Neuronal stem cell (in vitro differentiated cells): ENCODE measurements around the gene JAK2.

ENCODE experiments used
- DNase-seq: peaks from one replicate; pipeline ENCODE4 v3.0.0-alpha.2; 2013; ENCODE audit warnings: low spot score
- H2AFZ ChIP-seq: one replicate; pipeline ENCODE4 v1.6.1; 2013; ENCODE audit warnings: mild to moderate bottlenecking, low read length, inconsistent platforms
- H2AK5ac ChIP-seq: 2 replicates; pipeline ENCODE4 v1.6.1; 2013; ENCODE audit warnings: low read depth, mild to moderate bottlenecking, inconsistent platforms, low read length, moderate library complexity, mixed read lengths
- H2BK120ac ChIP-seq: 2 replicates; pipeline ENCODE4 v1.6.1; 2013; ENCODE audit warnings: low read depth, mild to moderate bottlenecking, inconsistent platforms, low read length, moderate library complexity, mixed read lengths
- H2BK12ac ChIP-seq: one replicate; pipeline ENCODE4 v1.6.1; 2013; ENCODE audit warnings: low read length, inconsistent platforms
- H2BK15ac ChIP-seq: 2 replicates; pipeline ENCODE4 v1.6.1; 2013; ENCODE audit warnings: mild to moderate bottlenecking, low read length, inconsistent platforms, mixed read lengths
- H2BK5ac ChIP-seq: one replicate; pipeline ENCODE4 v1.6.1; 2013; ENCODE audit warnings: inconsistent platforms, mild to moderate bottlenecking, low read length, moderate library complexity
- H3K14ac ChIP-seq: one replicate; pipeline ENCODE4 v1.6.1; 2013; ENCODE audit warnings: low read length, inconsistent platforms
- H3K18ac ChIP-seq: 2 replicates; pipeline ENCODE4 v1.6.1; 2013; ENCODE audit warnings: low read length, inconsistent platforms
- H3K23ac ChIP-seq: 2 replicates; pipeline ENCODE4 v1.6.1; 2013; ENCODE audit warnings: low read depth, mild to moderate bottlenecking, mixed read lengths, low read length, inconsistent platforms; ENCODE audit not compliant: poor library complexity
- H3K27ac ChIP-seq: replicated peaks from 3 replicates; pipeline ENCODE4 v1.5.1; 2013; ENCODE audit warnings: low read length, inconsistent platforms
- H3K27me3 ChIP-seq, 3 experiments: 2 replicates each; pipeline ENCODE4 v1.6.1; 2013; ENCODE audit warnings: low read length in 3 of 3, mild to moderate bottlenecking in 2 of 3, inconsistent platforms in 1 of 3, low read depth in 1 of 3, mixed read lengths in 1 of 3, moderate library complexity in 1 of 3; ENCODE audit not compliant: control insufficient read depth in 3 of 3, insufficient read depth in 3 of 3
- H3K36me3 ChIP-seq, 2 donors: replicated peaks in 1 of 2; 2 replicates each; pipeline ENCODE4 v1.6.1; 2013; ENCODE audit warnings: low read length in 2 of 2; ENCODE audit not compliant: control insufficient read depth in 2 of 2, insufficient read depth in 2 of 2
- H3K4ac ChIP-seq: 2 replicates; pipeline ENCODE4 v1.6.1; 2013; ENCODE audit warnings: inconsistent platforms, mild to moderate bottlenecking, low read length, moderate library complexity
- H3K4me1 ChIP-seq, 2 donors: 1 replicate in 1 of 2; 2 replicates in 1 of 2; pipeline ENCODE4 v1.6.1; 2013; ENCODE audit warnings: low read length in 2 of 2, low read depth in 1 of 2; ENCODE audit not compliant: control insufficient read depth in 2 of 2, insufficient read depth in 1 of 2
- H3K4me2 ChIP-seq: one replicate; pipeline ENCODE4 v1.6.1; 2013; ENCODE audit warnings: mild to moderate bottlenecking, low read length, inconsistent platforms; ENCODE audit not compliant: insufficient read depth, poor library complexity, severe bottlenecking
- H3K4me3 ChIP-seq, 2 donors: 2 replicates each; pipeline ENCODE4 v1.5.1; 2013; ENCODE audit warnings: low read length in 2 of 2, mild to moderate bottlenecking in 2 of 2, inconsistent platforms in 1 of 2, moderate library complexity in 1 of 2
- H3K79me1 ChIP-seq: one replicate; pipeline ENCODE4 v1.6.1; 2013; ENCODE audit warnings: low read depth, mild to moderate bottlenecking, inconsistent platforms, low read length, moderate library complexity
- H3K9ac ChIP-seq: one replicate; pipeline ENCODE4 v1.6.1; 2013; ENCODE audit warnings: mild to moderate bottlenecking, low read depth, low read length, inconsistent platforms; ENCODE audit not compliant: poor library complexity
- H3K9me3 ChIP-seq, 2 donors: replicated peaks in 1 of 2; 2 replicates each; pipeline versions ENCODE3 to v1.6.1; 2013; ENCODE audit warnings: low read length in 2 of 2, mild to moderate bottlenecking in 2 of 2, inconsistent platforms in 1 of 2, low read depth in 1 of 2, mixed read lengths in 1 of 2, moderate library complexity in 1 of 2; ENCODE audit not compliant: control insufficient read depth in 2 of 2, insufficient read depth in 1 of 2
- H4K8ac ChIP-seq: one replicate; pipeline ENCODE4 v1.6.1; 2013; ENCODE audit warnings: low read depth, mild to moderate bottlenecking, inconsistent platforms, low read length, moderate library complexity
- H4K91ac ChIP-seq: one replicate; pipeline ENCODE4 v1.6.1; 2013; ENCODE audit warnings: low read length, low read depth, mild to moderate bottlenecking, inconsistent platforms; ENCODE audit not compliant: poor library complexity
- WGBS, 2 donors: extraction: QIAGEN DNeasy Blood & Tissue Kit; methylation state at CpG; one replicate each; pipeline ENCODE4 v1.1.7; 2013; ENCODE audit warnings: missing lambda C conversion rate in 2 of 2, mixed read lengths in 1 of 2; ENCODE audit not compliant: insufficient read length in 2 of 2, insufficient replicate concordance in 1 of 2; ENCODE audit errors: extremely low coverage in 2 of 2; 5-methylcytosine and 5-hydroxymethylcytosine counted together

The JAK2 gene

GRCh38 chr9:5144217-5144616, 159.1 kb downstream of the JAK2 start:
- no peak overlapping the region for H3K9ac ChIP-seq
- no CpG with 5 or more reads among the region's 7 CpGs for WGBS, 2 donors
- H3K9me3 ChIP-seq, result no peaks in the 10 kb centered on the region
- H2AK5ac ChIP-seq, result no peak overlapping the region
- no peak overlapping the region for H3K27ac ChIP-seq
- H3K18ac ChIP-seq, result no peak overlapping the region
- H2BK12ac ChIP-seq, result no peak overlapping the region
- H3K79me1 ChIP-seq, result peaks cover 2% of the 10 kb centered on the region
- no peak overlapping the region for H3K4ac ChIP-seq
- no peak overlapping the region for H2BK120ac ChIP-seq
- H4K91ac ChIP-seq, result no peak overlapping the region
- H3K4me3 ChIP-seq, result no peak overlapping the region
- DNase-seq, result no peak
- H3K4me1 ChIP-seq, result no peaks in the 10 kb centered on the region
- H3K14ac ChIP-seq, result no peak overlapping the region
- no peak overlapping the region for H2BK15ac ChIP-seq
- H2BK5ac ChIP-seq, result no peak overlapping the region
- no peaks in the 10 kb centered on the region for H3K36me3 ChIP-seq
- no peak overlapping the region for H4K8ac ChIP-seq
- no peaks in the 10 kb centered on the region for H3K27me3 ChIP-seq
- no peak overlapping the region for H2AFZ ChIP-seq
- no peak overlapping the region for H3K23ac ChIP-seq
- no peak overlapping the region for H3K4me2 ChIP-seq

- H2AFZ ChIP-seq, result no peak overlapping the region
Measured at GRCh38 chr9:5146241-5146640, 161.2 kb downstream of the JAK2 start.

More at GRCh38 chr9:5146241-5146640, 161.2 kb downstream of the JAK2 start:
- H3K36me3 ChIP-seq, result no peaks in the 10 kb centered on the region
- H2AK5ac ChIP-seq, result no peak overlapping the region
- peaks cover 2% of the 10 kb centered on the region for H3K79me1 ChIP-seq
- DNase-seq, result no peak
- H4K8ac ChIP-seq, result no peak overlapping the region
- H4K91ac ChIP-seq, result no peak overlapping the region
- H3K4ac ChIP-seq, result no peak overlapping the region
- no peak overlapping the region for H2BK15ac ChIP-seq
- peak overlapping the region; percentile 60 for H3K18ac ChIP-seq
- H3K27ac ChIP-seq, result no peak overlapping the region
- peak overlapping the region; percentile 30 for H3K9ac ChIP-seq
- H3K14ac ChIP-seq, result peak overlapping the region; percentile 64
- no peaks in the 10 kb centered on the region for H3K9me3 ChIP-seq
- H2BK12ac ChIP-seq, result no peak overlapping the region
- H2BK120ac ChIP-seq, result no peak overlapping the region
- no peak overlapping the region for H3K23ac ChIP-seq
- no peaks in the 10 kb centered on the region for H3K27me3 ChIP-seq
- peak overlapping the region in 1 of 2 donors; percentile 7 for H3K4me3 ChIP-seq
- no peaks in the 10 kb centered on the region for H3K4me1 ChIP-seq
- no peak overlapping the region for H3K4me2 ChIP-seq
- no CpG with 5 or more reads among the region's 1 CpG for WGBS, 2 donors
- no peak overlapping the region for H2BK5ac ChIP-seq
